Mesothelial cell of epicardium (in vitro differentiated cells): ENCODE measurements around the gene ZYG11B. TPM values are rescaled to one million over a fixed set of nuclear protein-coding genes. Genes with fewer than 3 reads are reported as not detected.
"Not testable (repeated sequence)": the region's sequence is repeated elsewhere in the genome, so short reads cannot be mapped to it uniquely, and the experiment has no call there.

Experiments
- DNase-seq, 2 experiments: peaks; one replicate each; pipeline ENCODE4 v3.0.0; 2021; ENCODE audit warnings: low spot score in 2 of 2; ENCODE audit not compliant: unreplicated experiment in 2 of 2
- H3K27ac Mint-ChIP-seq: 2 replicates; pipeline ENCODE4 v1.8.0; 2021; ENCODE audit warnings: mixed read lengths
- H3K27me3 Mint-ChIP-seq: 2 replicates; pipeline ENCODE4 v1.8.0; 2021; ENCODE audit warnings: low read depth, mixed read lengths
- H3K36me3 Mint-ChIP-seq: 2 replicates; pipeline ENCODE4 v1.8.0; 2021; ENCODE audit warnings: mixed read lengths
- H3K4me1 Mint-ChIP-seq: 2 replicates; pipeline ENCODE4 v1.8.0; 2021; ENCODE audit warnings: mixed read lengths
- H3K4me3 Mint-ChIP-seq: 2 replicates; pipeline ENCODE4 v1.8.0; 2021; ENCODE audit warnings: mild to moderate bottlenecking, moderate library complexity, mixed read lengths
- H3K9me3 Mint-ChIP-seq: 2 replicates; pipeline ENCODE4 v1.8.0; 2021; ENCODE audit warnings: mixed read lengths
- total RNA-seq: library from RNA; stranded (reverse); gene quantifications from 3 replicates; pipeline ENCODE4 v1.2.1, GENCODE V29; 2021
- TF ChIP-seq, protein P1 (sequence below): fragments of 200-600 bp; sonication (generic); IDR thresholded peaks from one replicate; pipeline ENCODE4 v1.5.0; 2021; ENCODE audit warnings: antibody characterized with exemption; ENCODE audit not compliant: unreplicated experiment

The ZYG11B gene
- total RNA-seq, 1 donor from 2014 or later: 32.5 TPM

DNA sequence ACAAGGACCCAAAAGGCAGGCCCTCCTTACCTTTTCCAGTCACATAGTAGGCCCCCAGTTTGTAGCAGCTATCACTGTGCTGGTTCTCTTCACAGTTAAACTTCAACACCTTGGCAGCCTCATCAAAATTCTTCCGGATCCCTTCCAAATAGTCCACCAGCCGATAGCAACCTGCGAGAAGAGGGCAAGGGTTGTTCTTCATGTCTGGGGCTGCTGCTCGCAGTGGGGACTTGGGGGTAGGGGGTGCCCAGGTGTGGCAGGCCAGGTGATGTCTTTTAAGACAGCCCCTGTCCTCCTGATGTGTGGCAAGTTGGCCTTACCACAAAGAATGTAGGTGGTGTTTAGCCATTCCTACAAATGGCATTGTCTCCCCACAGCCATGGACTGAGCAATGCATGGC is 33.6 kb upstream of the ZYG11B start:
- TF ChIP-seq, protein P1, sequence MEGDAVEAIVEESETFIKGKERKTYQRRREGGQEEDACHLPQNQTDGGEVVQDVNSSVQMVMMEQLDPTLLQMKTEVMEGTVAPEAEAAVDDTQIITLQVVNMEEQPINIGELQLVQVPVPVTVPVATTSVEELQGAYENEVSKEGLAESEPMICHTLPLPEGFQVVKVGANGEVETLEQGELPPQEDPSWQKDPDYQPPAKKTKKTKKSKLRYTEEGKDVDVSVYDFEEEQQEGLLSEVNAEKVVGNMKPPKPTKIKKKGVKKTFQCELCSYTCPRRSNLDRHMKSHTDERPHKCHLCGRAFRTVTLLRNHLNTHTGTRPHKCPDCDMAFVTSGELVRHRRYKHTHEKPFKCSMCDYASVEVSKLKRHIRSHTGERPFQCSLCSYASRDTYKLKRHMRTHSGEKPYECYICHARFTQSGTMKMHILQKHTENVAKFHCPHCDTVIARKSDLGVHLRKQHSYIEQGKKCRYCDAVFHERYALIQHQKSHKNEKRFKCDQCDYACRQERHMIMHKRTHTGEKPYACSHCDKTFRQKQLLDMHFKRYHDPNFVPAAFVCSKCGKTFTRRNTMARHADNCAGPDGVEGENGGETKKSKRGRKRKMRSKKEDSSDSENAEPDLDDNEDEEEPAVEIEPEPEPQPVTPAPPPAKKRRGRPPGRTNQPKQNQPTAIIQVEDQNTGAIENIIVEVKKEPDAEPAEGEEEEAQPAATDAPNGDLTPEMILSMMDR: no peak
- no peaks in the 10 kb centered on the region for H3K27me3 Mint-ChIP-seq
- no peaks in the 10 kb centered on the region for H3K9me3 Mint-ChIP-seq
- H3K36me3 Mint-ChIP-seq: peaks cover 27% of the 10 kb centered on the region
- H3K4me1 Mint-ChIP-seq: peaks cover 2% of the 10 kb centered on the region
- no peak overlapping the region for H3K27ac Mint-ChIP-seq
- H3K4me3 Mint-ChIP-seq: no peak overlapping the region
- DNase-seq: no peak

DNA sequence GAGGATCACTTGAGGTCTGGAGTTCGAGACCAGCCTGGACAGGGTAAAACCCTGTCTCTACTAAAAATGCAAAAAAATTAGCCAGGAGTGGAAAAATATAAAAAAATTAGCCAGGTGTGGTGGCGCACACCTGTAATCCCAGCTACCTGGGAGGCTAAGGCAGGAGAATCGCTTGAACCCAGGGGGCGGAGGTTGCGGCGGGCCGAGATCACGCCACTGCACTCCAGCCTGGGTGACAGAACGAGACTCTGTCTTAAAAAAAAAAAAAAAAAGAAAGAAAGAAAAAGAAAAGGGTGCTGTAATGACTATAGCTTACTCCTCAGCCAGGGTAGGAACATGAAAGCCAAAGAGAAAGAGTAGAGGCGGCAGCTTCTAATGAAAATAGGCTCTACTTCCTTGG is 32.9 kb upstream of the ZYG11B start:
- H3K27me3 Mint-ChIP-seq, DNase-seq, H3K27ac Mint-ChIP-seq, H3K4me3 Mint-ChIP-seq, H3K4me1 Mint-ChIP-seq, H3K9me3 Mint-ChIP-seq: not testable (repeated sequence)
- H3K36me3 Mint-ChIP-seq: peaks cover 25% of the 10 kb centered on the region

DNA sequence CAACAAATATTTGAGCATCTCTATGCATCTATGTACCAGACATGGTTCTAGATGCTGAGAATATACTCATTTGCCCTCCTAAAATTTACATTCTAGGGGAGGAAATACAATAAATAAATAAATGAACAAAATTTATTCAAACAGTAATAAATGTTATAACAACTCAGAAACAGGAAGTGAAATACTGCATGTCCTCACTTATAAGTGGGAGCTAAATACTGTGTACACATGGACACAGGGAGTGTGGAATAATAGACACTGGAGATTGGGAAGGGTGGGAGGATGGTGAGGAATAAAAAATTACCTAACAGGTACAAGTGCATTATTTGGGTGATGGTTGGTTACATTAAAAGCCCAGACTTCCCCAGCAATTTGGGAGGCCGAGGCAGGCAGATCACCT is 32.4 kb upstream of the ZYG11B start:
- H3K9me3 Mint-ChIP-seq: no peaks in the 10 kb centered on the region
- no peaks in the 10 kb centered on the region for H3K27me3 Mint-ChIP-seq
- TF ChIP-seq, protein P1: no peak
- H3K4me1 Mint-ChIP-seq: peaks cover 2% of the 10 kb centered on the region
- DNase-seq: no peak
- peaks cover 25% of the 10 kb centered on the region for H3K36me3 Mint-ChIP-seq
- no peak overlapping the region for H3K4me3 Mint-ChIP-seq
- no peak overlapping the region for H3K27ac Mint-ChIP-seq

DNA sequence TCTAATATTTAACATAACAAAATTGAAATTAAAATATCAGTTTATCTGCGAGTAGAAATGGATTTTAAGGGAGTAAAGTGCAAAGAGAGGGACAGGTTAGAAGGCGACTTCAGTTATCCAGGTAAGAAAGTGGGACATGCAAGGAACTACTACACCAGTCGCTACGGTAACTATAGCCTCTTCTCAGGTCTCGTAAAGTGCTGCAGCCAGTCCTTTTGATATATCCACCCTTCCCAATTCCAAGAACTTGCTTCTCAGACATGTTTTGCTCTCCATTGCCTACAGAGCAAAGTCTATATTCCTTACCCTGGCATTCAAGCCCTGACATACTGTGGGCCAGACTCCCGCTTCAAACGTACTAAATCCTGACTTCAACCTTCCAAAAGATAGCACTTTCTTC is 30.6 kb upstream of the ZYG11B start:
- H3K27me3 Mint-ChIP-seq: no peaks in the 10 kb centered on the region
- H3K36me3 Mint-ChIP-seq: peaks cover 25% of the 10 kb centered on the region
- TF ChIP-seq, protein P1: no peak
- H3K27ac Mint-ChIP-seq: peak overlapping the region; percentile 3
- no peak for DNase-seq
- peaks cover 6% of the 10 kb centered on the region for H3K4me1 Mint-ChIP-seq
- H3K9me3 Mint-ChIP-seq: no peaks in the 10 kb centered on the region
- H3K4me3 Mint-ChIP-seq: no peak overlapping the region

DNA sequence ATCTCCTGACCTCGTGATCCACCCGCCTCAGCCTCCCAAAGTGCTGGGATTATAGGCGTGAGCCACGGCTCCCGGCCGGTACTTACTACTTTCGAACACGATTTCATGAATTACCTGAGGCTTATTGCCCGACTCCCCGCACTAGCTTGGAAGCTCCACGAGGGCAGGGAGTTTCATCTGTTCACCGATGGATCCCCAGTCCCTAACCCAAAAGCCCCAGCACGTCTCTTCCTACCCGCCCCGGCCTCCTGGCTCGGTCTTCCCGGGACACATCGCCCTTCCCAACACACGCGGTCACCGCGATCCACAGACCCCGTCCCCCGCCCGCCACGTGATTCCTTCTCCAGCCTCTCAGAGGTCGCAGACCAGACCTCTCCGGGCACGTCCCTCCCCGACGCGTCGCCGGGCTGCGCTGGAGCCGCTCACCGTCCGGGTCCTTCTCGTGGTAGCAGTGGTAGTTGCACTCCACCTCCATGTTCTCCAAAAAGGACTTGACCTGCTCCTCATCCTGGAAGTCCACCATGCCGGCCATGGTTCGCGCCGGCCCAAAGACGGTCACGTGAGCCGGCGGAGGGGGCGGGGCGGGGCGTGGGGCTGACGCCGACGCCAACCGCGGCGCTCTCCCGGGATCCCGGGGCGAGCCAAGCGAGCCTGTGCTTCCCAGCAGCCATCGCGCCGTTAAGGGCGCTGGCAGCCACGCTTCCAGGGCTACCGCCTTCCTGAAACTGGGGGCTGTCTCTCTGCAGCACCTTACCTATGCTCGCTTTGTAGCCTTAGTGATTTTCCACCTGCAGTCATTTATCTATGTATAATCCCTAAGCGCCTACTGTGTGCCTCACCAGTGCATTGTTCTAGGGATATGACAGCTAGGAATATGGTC is 28.2 kb upstream of the ZYG11B start, which contains the start of gene COA7:
COA7 (minus strand) TSS at position 553 of the 880 bp plus-strand sequence; CDS start at position 532, 21 bp downstream.
- Mint-ChIP-seq H3K4me3 (peak within 1 kb of the TSS; percentile 77), H3K9me3 (no peaks in the 10 kb centered on the region), H3K27me3 (no peaks in the 10 kb centered on the region), H3K4me1 (peaks cover 15% of the 10 kb centered on the region), H3K36me3 (peaks cover 9% of the 10 kb centered on the region), H3K27ac (peak within 1 kb of the TSS; percentile 91)
- TF ChIP-seq, protein P1: no peak
- peak; percentile 69 to 76 for DNase-seq
